Fibroblast of villous mesenchyme (primary cell): ENCODE data around the gene LRCH1. TPM values are rescaled to one million over a fixed set of nuclear protein-coding genes. Genes with fewer than 3 reads are reported as not detected.
A peak's percentile ranks its signal among the peaks of the same experiment; 100 is the strongest.

Experiments
- DNase-seq: peaks from one replicate; pipeline ENCODE4 v3.0.0-alpha.2; 2010; ENCODE audit warnings: low read depth
- H3K4me3 ChIP-seq: 2 replicates; pipeline ENCODE4 v1.5.1; 2011; ENCODE audit warnings: low read depth, mild to moderate bottlenecking, low read length
- total RNA-seq: library from RNA; depleted of rRNA; stranded (reverse); fragments of >200 nt; gene quantifications from 2 replicates; pipeline ENCODE4 v1.2.3, GENCODE V29; 2012
- TF ChIP-seq, protein P1 (sequence below): IDR thresholded peaks from 2 replicates; pipeline ENCODE4 v1.5.1; 2012; ENCODE audit warnings: low read depth, mild to moderate bottlenecking, low read length; ENCODE audit not compliant: insufficient read depth

LRCH1 gene
- total RNA-seq, 1 donor = 9.1 TPM

DNA sequence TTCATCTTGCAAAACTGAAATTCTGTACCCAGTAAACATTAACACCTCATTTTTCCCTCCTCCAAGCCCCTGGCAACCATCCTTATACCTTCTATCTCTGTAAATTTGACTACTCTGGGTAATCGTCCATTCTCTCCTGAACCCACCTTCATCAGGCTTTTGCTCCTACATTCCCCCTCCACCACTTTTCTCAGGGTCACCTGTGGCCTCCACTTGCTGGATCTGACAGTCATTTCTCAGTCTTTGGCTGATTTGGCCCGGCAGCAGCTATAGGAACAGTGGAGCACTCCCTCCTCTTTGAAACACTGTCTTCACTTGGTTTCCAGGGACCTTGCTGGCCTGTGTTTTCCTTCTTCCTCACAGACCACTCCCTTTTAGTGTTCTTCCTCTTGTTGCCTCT lies 83.5 kb downstream of the LRCH1 start:
- DNase-seq = no peak
- TF ChIP-seq, protein P1, sequence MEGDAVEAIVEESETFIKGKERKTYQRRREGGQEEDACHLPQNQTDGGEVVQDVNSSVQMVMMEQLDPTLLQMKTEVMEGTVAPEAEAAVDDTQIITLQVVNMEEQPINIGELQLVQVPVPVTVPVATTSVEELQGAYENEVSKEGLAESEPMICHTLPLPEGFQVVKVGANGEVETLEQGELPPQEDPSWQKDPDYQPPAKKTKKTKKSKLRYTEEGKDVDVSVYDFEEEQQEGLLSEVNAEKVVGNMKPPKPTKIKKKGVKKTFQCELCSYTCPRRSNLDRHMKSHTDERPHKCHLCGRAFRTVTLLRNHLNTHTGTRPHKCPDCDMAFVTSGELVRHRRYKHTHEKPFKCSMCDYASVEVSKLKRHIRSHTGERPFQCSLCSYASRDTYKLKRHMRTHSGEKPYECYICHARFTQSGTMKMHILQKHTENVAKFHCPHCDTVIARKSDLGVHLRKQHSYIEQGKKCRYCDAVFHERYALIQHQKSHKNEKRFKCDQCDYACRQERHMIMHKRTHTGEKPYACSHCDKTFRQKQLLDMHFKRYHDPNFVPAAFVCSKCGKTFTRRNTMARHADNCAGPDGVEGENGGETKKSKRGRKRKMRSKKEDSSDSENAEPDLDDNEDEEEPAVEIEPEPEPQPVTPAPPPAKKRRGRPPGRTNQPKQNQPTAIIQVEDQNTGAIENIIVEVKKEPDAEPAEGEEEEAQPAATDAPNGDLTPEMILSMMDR = no peak
- no peak overlapping the region for H3K4me3 ChIP-seq

DNA sequence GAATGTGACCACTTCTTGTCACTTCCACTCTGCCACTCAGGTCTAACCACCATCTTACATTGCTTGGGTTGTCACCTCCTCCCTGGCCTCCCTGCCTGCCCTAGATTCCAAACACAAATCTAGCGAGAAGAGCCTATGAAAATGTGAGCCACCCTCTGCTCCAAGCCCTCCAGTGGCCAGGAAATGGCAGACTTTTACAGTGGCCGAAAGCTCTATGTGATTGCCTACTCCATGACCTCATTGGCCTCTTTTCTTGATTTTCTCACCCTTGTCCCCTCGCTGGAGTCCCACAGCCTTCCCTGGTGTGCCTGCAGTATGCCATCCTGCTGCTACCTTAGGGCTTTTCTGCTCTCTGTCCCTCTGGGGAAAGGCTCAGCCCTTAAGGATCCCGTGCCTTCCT lies 84.2 kb downstream of the LRCH1 start:
- no peak overlapping the region for H3K4me3 ChIP-seq
- TF ChIP-seq, protein P1 = no peak
- no peak for DNase-seq

DNA sequence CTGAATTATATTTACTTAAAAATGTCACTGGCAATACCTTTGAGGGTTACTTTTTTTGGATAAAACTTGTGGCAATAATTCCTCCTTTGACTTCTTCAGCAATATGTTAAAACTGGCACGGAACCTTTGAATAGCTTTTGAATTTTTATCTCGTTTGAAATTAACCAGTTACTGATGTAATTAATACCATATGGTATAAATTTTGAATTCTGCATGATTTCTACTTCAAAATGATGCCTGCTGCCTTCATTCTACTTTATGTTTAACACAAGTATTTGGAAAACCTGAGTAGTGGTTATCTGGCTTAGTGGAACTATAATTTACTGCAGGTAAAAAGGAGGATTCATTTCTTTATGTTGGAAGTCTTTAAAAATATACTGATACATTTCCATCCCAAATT lies 85.3 kb downstream of the LRCH1 start:
- TF ChIP-seq, protein P1 = no peak
- no peak for DNase-seq

DNA sequence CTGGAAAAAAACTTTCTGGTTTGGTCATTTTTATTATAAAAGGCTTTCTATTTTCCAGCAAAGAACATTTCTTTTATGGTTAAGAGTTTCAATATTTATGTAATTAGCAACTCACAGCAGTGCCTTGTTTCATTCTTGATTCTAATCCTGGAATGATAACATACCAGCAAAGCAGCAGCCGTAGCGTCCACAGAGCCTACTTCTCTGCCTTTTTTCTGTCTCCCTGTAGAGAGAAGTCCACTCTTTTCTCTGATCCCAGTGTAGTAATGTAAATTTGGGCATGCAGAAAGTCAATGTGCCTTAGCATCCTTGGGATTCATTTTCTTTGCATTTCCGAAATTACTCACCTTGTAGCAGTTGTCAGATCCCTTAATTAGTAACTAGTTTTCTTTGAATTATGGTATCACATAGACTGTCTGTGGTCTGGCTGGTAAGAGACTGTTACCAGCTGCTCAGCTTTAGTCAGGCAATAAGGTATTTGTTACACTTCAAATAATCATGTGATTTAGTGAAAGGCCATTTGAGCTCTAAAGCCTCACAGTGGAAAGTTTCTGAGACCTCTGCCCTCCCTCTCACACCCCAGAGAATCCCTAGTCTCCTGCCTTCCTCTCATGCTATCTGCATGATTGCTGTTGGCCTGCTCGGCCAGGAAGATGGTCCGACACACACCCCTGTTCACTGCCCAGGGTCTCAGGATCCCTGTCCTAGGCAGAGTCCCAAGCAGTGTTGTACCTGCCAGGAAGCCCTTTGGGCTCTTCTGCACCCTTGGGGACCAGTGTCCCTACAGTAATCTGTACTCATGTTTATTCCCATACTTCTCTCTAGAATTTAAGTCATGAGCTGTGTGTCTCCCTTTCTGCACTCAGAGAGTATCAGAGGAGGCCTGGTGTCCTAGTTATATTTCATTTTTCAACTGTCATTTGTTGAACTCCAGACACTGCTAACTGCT lies 86.3 kb downstream of the LRCH1 start:
- TF ChIP-seq, protein P1 = no peak
- peak; percentile 71 for DNase-seq
- no peak overlapping the region for H3K4me3 ChIP-seq

More for the DNA sequence above, 85.3 kb downstream of the LRCH1 start:
- H3K4me3 ChIP-seq = no peak overlapping the region

DNA sequence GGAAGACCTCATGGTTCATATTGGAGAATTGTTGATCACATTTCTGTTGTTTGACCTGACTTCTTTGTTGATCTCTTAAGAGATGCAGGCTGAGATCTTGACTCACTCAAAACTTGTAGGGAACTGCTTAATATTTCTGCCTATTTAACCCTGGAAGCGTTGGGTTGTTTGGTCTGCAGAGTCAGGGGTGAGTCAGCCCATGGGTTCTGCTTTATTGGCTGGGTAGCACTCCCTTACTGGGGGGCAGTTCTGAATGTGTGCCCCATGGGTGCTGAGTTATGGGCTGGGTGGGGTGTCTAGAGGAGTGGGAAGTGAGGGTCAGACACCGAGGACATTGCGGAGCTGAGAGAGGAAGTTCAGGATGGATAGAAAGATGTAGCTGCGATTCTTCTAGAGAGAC lies 87.9 kb downstream of the LRCH1 start:
- DNase-seq = peak; percentile 46
- no peak overlapping the region for H3K4me3 ChIP-seq
- TF ChIP-seq, protein P1 = no peak

DNA sequence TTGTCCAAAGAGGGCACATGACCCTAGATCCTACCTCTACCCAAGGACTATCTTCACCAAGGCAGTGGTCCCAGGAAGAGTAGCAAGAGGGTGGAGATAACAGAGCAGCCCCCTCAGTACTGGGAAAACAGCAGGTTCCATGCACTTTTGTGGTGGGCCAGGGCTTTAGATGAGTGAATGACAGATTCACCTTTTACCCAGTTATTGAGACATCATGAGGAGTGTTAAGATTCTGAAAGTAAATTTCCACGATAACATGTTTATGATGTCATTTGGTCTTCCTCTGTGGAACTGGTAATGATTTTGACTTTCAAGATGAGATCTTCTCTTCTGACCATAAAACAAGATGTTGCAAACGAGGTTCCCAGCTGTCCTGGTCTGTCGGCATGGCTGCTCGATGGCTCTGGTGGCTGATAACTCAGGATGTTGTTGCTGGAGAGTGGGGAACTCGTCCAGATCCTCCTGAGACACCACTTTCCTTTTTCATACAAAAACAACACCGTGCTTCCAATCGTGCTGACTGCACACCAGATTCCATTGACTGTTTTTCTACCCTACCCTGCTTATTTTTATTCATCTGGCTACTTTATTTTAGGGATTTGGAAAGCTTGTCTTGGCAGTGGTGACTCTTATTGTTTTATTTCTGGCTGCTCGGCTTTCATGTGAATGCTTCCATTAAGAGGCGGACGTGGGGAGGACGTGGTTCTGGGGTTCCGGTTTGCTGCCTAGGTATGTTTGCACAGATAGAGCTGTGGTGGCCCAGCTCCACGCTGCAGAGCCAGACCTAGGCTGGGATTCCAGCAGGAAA lies 88.5 kb downstream of the LRCH1 start:
- peak; percentile 78 for DNase-seq
- no peak overlapping the region for H3K4me3 ChIP-seq
- TF ChIP-seq, protein P1 = no peak
